Panc1 (cell line): ENCODE measurements around the gene MYO1A. TPM values are rescaled to one million over a fixed set of nuclear protein-coding genes. Genes with fewer than 3 reads are reported as not detected.

Experiments used
- ATAC-seq: fragments of 200-7000 bp; cut with Tn5 transposase; 2 replicates; pipeline ENCODE4 v1.9.1; 2020; ENCODE audit warnings: mild to moderate bottlenecking, moderate library complexity
- BruUV-seq: library from RNA; stranded (reverse); fragments of 400-500 nt; replicated peaks from 2 replicates; lab custom pipeline; 2021; lab: Mats Ljungman, UMichigan
- CTCF ChIA-PET: fragments of 300-600 bp; sonication (Branson Sonifier 250); formaldehyde crosslinking; loops from one replicate; lab custom pipeline; 2022; ENCODE audit warnings: antibody characterized with exemption; lab: Charles Lee
- POLR2A ChIA-PET: fragments of 300-600 bp; sonication (Branson Sonifier 250); formaldehyde crosslinking; loops from one replicate; lab custom pipeline; 2022; ENCODE audit warnings: antibody characterized with exemption; lab: Charles Lee
- DNase-seq: peaks from one replicate; pipeline ENCODE4 v3.0.0-alpha.2; 2010; ENCODE audit warnings: low read depth, low spot score
- H3K27ac ChIP-seq: 2 replicates; pipeline ENCODE4 v1.5.1; 2011; ENCODE audit warnings: mild to moderate bottlenecking, low read length, inconsistent platforms
- H3K27me3 ChIP-seq: fragments of 200-500 bp; sonication (Bioruptor generic); 2 replicates; pipeline ENCODE4 v1.6.0; 2014; ENCODE audit warnings: low read length, inconsistent platforms; ENCODE audit not compliant: control insufficient read depth, insufficient read depth
- H3K36me3 ChIP-seq: fragments of 200-500 bp; sonication (Bioruptor generic); 2 replicates; pipeline ENCODE4 v1.5.1; 2014; ENCODE audit warnings: inconsistent platforms, mild to moderate bottlenecking, low read length, moderate library complexity; ENCODE audit not compliant: control insufficient read depth, insufficient read depth
- H3K4me1 ChIP-seq: 2 replicates; pipeline ENCODE4 v1.5.1; 2011; ENCODE audit warnings: inconsistent platforms, mild to moderate bottlenecking, low read length, moderate library complexity; ENCODE audit not compliant: control insufficient read depth, insufficient read depth
- H3K4me3 ChIP-seq, 2 experiments: 2 replicates each; pipeline ENCODE4 v1.5.1; 2011 to 2012; ENCODE audit warnings: low read depth in 2 of 2, low read length in 2 of 2, mild to moderate bottlenecking in 2 of 2, inconsistent platforms in 1 of 2, moderate library complexity in 1 of 2
- H3K9me3 ChIP-seq: fragments of 200-500 bp; sonication (Bioruptor generic); 2 replicates; pipeline ENCODE4 v1.5.1; 2014; ENCODE audit warnings: low read depth, mild to moderate bottlenecking, inconsistent platforms, low read length, moderate library complexity; ENCODE audit not compliant: control insufficient read depth, insufficient read depth
- POLR2AphosphoS5 ChIP-seq: IDR thresholded peaks from 2 replicates; pipeline ENCODE4 v1.6.1; 2012; ENCODE audit warnings: mild to moderate bottlenecking, low read depth, low read length, moderate library complexity
- SIN3A ChIP-seq: IDR thresholded peaks from 2 replicates; pipeline ENCODE4 v1.6.1; 2012; ENCODE audit warnings: low read depth, mild to moderate bottlenecking, low read length, moderate library complexity, borderline replicate concordance; ENCODE audit not compliant: insufficient read depth
- TCF7L2 ChIP-seq: IDR thresholded peaks from 2 replicates; pipeline ENCODE4 v1.6.1; 2011; ENCODE audit warnings: mild to moderate bottlenecking, low read depth, low read length, inconsistent platforms
- in situ Hi-C: cut with HindIII; loops from 2 replicates; pipeline ENCODE4 v1.10.0; 2016; ENCODE audit warnings: low sequenced_read_pairs, low pct_unique_long_range_greater_than_20kb
- intact Hi-C: fragments of 100-400 bp; cut with micrococcal nuclease; formaldehyde crosslinking; loops from one replicate; pipeline ENCODE4 v1.10.0; 2022; ENCODE audit not compliant: unreplicated experiment
- total RNA-seq: library from RNA; stranded (reverse); gene quantifications from one replicate; pipeline ENCODE4 v1.2.1, GENCODE V29; 2021; ENCODE audit not compliant: unreplicated experiment
- TF ChIP-seq, protein P1 (sequence below): fragments of 450-650 bp; IDR thresholded peaks from 2 replicates; pipeline ENCODE4 v1.5.1; 2017; ENCODE audit warnings: mild to moderate bottlenecking
- TF ChIP-seq, protein P2 (sequence below), 2 experiments: IDR thresholded peaks; 2 replicates each; pipeline ENCODE4 v1.6.1; 2011 to 2012; ENCODE audit warnings: low read depth in 2 of 2, control low read depth in 1 of 2, low read length in 1 of 2, mild to moderate bottlenecking in 1 of 2, moderate library complexity in 1 of 2; ENCODE audit not compliant: insufficient read depth in 1 of 2

The MYO1A gene
- total RNA-seq, 1 experiment from 2014 or later = not detected

DNA sequence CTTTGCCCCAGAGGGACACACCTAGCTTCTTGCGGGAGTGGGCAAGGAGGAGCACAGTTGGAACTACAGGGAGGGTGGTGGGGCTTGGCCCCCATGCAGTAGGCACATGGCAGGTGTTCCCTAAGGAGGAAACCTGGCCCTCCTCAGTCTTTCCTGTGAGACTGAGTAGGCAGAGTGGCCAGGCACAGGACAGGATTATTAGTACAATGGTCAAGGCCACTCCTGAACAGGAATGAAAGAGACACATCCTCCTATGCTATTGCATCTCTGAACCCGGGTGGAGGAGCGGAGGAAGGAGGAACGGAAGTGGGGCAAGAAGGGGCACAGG, 846 bp downstream of the MYO1A start:
- no peaks in the 10 kb centered on the region for H3K36me3 ChIP-seq
- ATAC-seq = no peak
- no peak for DNase-seq
- in situ Hi-C loops = no loop called here
- H3K27me3 ChIP-seq = peaks cover 10% of the 10 kb centered on the region
- POLR2A ChIA-PET = no interaction called here
- TF ChIP-seq SIN3A (no peak), TCF7L2 (no peak), POLR2AphosphoS5 (no peak)
- TF ChIP-seq, protein P1, sequence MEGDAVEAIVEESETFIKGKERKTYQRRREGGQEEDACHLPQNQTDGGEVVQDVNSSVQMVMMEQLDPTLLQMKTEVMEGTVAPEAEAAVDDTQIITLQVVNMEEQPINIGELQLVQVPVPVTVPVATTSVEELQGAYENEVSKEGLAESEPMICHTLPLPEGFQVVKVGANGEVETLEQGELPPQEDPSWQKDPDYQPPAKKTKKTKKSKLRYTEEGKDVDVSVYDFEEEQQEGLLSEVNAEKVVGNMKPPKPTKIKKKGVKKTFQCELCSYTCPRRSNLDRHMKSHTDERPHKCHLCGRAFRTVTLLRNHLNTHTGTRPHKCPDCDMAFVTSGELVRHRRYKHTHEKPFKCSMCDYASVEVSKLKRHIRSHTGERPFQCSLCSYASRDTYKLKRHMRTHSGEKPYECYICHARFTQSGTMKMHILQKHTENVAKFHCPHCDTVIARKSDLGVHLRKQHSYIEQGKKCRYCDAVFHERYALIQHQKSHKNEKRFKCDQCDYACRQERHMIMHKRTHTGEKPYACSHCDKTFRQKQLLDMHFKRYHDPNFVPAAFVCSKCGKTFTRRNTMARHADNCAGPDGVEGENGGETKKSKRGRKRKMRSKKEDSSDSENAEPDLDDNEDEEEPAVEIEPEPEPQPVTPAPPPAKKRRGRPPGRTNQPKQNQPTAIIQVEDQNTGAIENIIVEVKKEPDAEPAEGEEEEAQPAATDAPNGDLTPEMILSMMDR = no peak
- TF ChIP-seq, protein P2, sequence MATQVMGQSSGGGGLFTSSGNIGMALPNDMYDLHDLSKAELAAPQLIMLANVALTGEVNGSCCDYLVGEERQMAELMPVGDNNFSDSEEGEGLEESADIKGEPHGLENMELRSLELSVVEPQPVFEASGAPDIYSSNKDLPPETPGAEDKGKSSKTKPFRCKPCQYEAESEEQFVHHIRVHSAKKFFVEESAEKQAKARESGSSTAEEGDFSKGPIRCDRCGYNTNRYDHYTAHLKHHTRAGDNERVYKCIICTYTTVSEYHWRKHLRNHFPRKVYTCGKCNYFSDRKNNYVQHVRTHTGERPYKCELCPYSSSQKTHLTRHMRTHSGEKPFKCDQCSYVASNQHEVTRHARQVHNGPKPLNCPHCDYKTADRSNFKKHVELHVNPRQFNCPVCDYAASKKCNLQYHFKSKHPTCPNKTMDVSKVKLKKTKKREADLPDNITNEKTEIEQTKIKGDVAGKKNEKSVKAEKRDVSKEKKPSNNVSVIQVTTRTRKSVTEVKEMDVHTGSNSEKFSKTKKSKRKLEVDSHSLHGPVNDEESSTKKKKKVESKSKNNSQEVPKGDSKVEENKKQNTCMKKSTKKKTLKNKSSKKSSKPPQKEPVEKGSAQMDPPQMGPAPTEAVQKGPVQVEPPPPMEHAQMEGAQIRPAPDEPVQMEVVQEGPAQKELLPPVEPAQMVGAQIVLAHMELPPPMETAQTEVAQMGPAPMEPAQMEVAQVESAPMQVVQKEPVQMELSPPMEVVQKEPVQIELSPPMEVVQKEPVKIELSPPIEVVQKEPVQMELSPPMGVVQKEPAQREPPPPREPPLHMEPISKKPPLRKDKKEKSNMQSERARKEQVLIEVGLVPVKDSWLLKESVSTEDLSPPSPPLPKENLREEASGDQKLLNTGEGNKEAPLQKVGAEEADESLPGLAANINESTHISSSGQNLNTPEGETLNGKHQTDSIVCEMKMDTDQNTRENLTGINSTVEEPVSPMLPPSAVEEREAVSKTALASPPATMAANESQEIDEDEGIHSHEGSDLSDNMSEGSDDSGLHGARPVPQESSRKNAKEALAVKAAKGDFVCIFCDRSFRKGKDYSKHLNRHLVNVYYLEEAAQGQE (IDR thresholded peaks at IDR 0.05; ENCODE audit: insufficient read depth in 1 of 2, low read depth in 2 of 2, low read length in 1 of 2) = no peak
- H3K27ac ChIP-seq = no peak overlapping the region
- H3K4me1 ChIP-seq = no peaks in the 10 kb centered on the region
- H3K4me3 ChIP-seq = no peak overlapping the region
- BruUV-seq = no TSS peak
- CTCF ChIA-PET = interaction anchor here (0.6 to 0.7 kb wide), 2 partner anchors 38 to 164 kb away, joined by 3 read pairs; no protein-coding TSS in a partner anchor
- intact Hi-C loops = no loop called here
- no peaks in the 10 kb centered on the region for H3K9me3 ChIP-seq

DNA sequence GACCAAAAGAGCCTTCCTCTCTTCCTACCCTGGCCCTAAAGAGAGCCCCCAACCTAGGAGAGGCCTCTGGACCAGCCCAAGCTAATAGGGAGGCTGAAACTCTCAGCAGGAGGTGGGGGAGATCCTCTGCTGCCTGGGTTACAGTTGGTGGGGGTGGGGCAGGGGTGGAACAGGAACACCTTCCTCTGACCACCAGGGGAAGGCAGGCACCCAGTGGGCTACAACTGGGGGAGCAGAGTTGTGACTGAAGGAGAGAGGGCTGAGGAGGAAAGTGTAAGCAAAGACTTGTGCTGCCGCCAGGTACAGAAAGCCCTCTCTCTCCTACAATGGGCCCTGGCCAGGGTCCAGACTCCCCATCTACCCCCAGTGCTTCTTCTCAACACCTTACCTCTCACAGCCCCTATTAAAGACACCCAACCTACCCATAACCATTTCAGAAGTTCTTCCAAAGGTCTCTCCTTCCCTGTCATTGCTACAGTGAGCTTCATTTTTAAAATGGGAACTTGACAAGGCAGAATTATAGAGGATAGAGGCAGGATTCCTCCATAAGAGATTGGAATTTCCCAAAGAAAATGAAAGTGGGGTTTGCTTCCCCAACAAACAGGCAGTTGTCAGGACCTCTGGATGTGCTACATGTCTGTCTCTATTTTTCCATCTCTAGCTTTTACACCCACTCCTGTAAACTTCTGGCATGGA, 1.4 kb downstream of the MYO1A start:
- ChIA-PET POLR2A (interaction anchor here (0.6 kb wide), 1 partner anchor 264 kb away, joined by 5 read pairs; no protein-coding TSS in a partner anchor), CTCF (interaction anchor here (0.6 kb wide), 2 partner anchors 50 to 165 kb away, joined by 3 read pairs; no protein-coding TSS in a partner anchor)
- no peaks in the 10 kb centered on the region for H3K9me3 ChIP-seq
- H3K4me3 ChIP-seq = no peak overlapping the region
- peaks cover 10% of the 10 kb centered on the region for H3K27me3 ChIP-seq
- BruUV-seq = no TSS peak
- in situ Hi-C loops = no loop called here
- DNase-seq = no peak
- intact Hi-C loops = no loop called here
- no peaks in the 10 kb centered on the region for H3K4me1 ChIP-seq
- H3K36me3 ChIP-seq = no peaks in the 10 kb centered on the region
- no peak overlapping the region for H3K27ac ChIP-seq
- ATAC-seq = no peak
- TF ChIP-seq POLR2AphosphoS5 (no peak), TCF7L2 (no peak), SIN3A (no peak)
- TF ChIP-seq, protein P1 = no peak
- TF ChIP-seq, protein P2 (IDR thresholded peaks at IDR 0.05; ENCODE audit: insufficient read depth in 1 of 2, low read depth in 2 of 2, low read length in 1 of 2) = no peak
